Left lung (tissue), 10 donors: Measurements from ENCODE around the gene CATSPERE. TPM values are rescaled to one million over a fixed set of nuclear protein-coding genes. Genes with fewer than 3 reads are reported as not detected.
A peak's percentile ranks its signal among the peaks of the same experiment; 100 is the strongest.

Source experiments
- ATAC-seq: fragments of 200-7000 bp; cut with Tn5 transposase; one replicate; pipeline ENCODE4 v1.9.1; 2020; ENCODE audit warnings: moderate library complexity
- DNase-seq, 4 donors: peaks; one replicate each; pipeline ENCODE4 v3.0.0-alpha.2; 2013 to 2020
- H3K27ac ChIP-seq, 2 donors: fragments of 200-600 bp; sonication (generic) in 1 of 2; one replicate each; pipeline versions ENCODE4 v1.5.0 to v1.8.0; 2020 to 2021
- H3K27me3 ChIP-seq, 2 donors: fragments of 200-600 bp; sonication (generic) in 1 of 2; one replicate each; pipeline versions ENCODE4 v1.5.0 to v1.8.0; 2020 to 2021
- H3K36me3 ChIP-seq, 2 donors: fragments of 200-600 bp; sonication (generic) in 1 of 2; one replicate each; pipeline versions ENCODE4 v1.5.0 to v1.8.0; 2020 to 2021
- H3K4me1 ChIP-seq, 2 donors: fragments of 200-600 bp; one replicate each; pipeline ENCODE4 v1.8.0; 2021
- H3K4me3 ChIP-seq, 2 donors: fragments of 200-600 bp; sonication (generic) in 1 of 2; one replicate each; pipeline versions ENCODE4 v1.5.0 to v1.8.0; 2020 to 2021; ENCODE audit warnings: mild to moderate bottlenecking in 1 of 2
- H3K9me3 ChIP-seq, 2 donors: fragments of 200-600 bp; sonication (generic) in 1 of 2; one replicate each; pipeline versions ENCODE4 v1.5.0 to v1.8.0; 2020 to 2021
- intact Hi-C, 2 donors: fragments of 100-400 bp; cut with DNase I; formaldehyde crosslinking; loops; one replicate each; pipeline versions ENCODE4 v1.11.2 to v1.14.2; 2022
- polyA plus RNA-seq, 6 donors: library from polyadenylated mRNA; unstranded; fragments of 120-200 nt; gene quantifications; one replicate each; pipeline ENCODE4 v1.2.1, GENCODE V29; 2013; ENCODE audit not compliant: insufficient read length in 6 of 6
- total RNA-seq, 2 donors: library from RNA; stranded (reverse); fragmentation: NEBNext Ultra II Directional; extraction: Animal tissue kit (Norgen Biotek cat#: 25700); gene quantifications; one replicate each; pipeline ENCODE4 v1.2.1, GENCODE V29; 2021
- TF ChIP-seq, protein P1 (sequence below), 2 donors: fragments of 200-600 bp; sonication (generic) in 1 of 2; IDR thresholded peaks; one replicate each; pipeline versions ENCODE4 v1.5.0 to v1.8.0; 2021; ENCODE audit warnings: antibody characterized with exemption in 2 of 2
- donor health status: DM: no; HTN: yes; CAD: no.
- donor health status: DM: no; HTN: no; CAD: no.

Gene CATSPERE
- total and polyA plus RNA-seq, 8 donors, result 0.84 to 2.1 (median 1.6) TPM

GRCh38 chr1:244419024-244419423 is 42.0 kb upstream of the CATSPERE start:
- Histone ChIP-seq H3K9me3 (no peaks in the 10 kb centered on the region), H3K4me3 (no peak overlapping the region), H3K27me3 (no peaks in the 10 kb centered on the region), H3K36me3 (peaks cover 5 to 87% of the 10 kb centered on the region in 2 donors), H3K27ac (no peak overlapping the region), H3K4me1 (no peaks in the 10 kb centered on the region)
- peak; percentile 75 for ATAC-seq
- DNase-seq, result peak in 1 of 4 donors; percentile 12
- TF ChIP-seq, protein P1, sequence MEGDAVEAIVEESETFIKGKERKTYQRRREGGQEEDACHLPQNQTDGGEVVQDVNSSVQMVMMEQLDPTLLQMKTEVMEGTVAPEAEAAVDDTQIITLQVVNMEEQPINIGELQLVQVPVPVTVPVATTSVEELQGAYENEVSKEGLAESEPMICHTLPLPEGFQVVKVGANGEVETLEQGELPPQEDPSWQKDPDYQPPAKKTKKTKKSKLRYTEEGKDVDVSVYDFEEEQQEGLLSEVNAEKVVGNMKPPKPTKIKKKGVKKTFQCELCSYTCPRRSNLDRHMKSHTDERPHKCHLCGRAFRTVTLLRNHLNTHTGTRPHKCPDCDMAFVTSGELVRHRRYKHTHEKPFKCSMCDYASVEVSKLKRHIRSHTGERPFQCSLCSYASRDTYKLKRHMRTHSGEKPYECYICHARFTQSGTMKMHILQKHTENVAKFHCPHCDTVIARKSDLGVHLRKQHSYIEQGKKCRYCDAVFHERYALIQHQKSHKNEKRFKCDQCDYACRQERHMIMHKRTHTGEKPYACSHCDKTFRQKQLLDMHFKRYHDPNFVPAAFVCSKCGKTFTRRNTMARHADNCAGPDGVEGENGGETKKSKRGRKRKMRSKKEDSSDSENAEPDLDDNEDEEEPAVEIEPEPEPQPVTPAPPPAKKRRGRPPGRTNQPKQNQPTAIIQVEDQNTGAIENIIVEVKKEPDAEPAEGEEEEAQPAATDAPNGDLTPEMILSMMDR (IDR thresholded peaks at IDR 0.05), result no peak
- intact Hi-C loops, result no loop called here

DNA sequence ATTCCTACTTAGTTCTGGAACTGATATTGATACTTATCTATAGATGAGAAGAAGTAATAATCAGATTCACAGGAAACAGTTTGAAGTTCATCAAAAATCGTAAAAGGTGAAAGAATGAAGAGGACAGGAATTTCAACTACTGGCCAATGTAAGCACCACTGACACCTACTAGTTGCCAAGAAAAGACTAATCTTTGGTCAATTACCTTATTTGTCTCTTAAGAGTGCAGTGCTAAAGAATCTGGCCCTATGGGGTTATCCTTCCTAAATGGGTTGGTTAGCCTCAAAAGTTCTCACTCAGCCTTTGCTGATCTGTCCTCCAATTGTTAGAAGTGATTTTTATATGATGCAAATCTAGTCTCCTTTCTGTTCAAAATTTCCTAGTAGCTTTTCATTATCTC is 38.9 kb upstream of the CATSPERE start:
- TF ChIP-seq, protein P1 (IDR thresholded peaks at IDR 0.05), result no peak
- H3K36me3 ChIP-seq, result peaks cover 0 to 57% of the 10 kb centered on the region in 2 donors
- no peaks in the 10 kb centered on the region for H3K9me3 ChIP-seq
- DNase-seq (no peak), ATAC-seq (no peak)
- H3K4me3 ChIP-seq, result no peak overlapping the region
- H3K4me1 ChIP-seq, result no peaks in the 10 kb centered on the region
- no peak overlapping the region for H3K27ac ChIP-seq
- intact Hi-C loops, result no loop called here
- H3K27me3 ChIP-seq, result no peaks in the 10 kb centered on the region

GRCh38 chr1:244424649-244425334 is 36.3 kb upstream of the CATSPERE start:
- intact Hi-C loops, result no loop called here
- no peak overlapping the region for H3K4me3 ChIP-seq
- H3K4me1 ChIP-seq, result peaks cover 0 to 4% of the 10 kb centered on the region in 2 donors
- H3K9me3 ChIP-seq, result no peaks in the 10 kb centered on the region
- H3K27me3 ChIP-seq, result no peaks in the 10 kb centered on the region
- H3K27ac ChIP-seq, result no peak overlapping the region
- DNase-seq (no peak), ATAC-seq (no peak)
- TF ChIP-seq, protein P1 (IDR thresholded peaks at IDR 0.05), result no peak
- peaks cover 0 to 51% of the 10 kb centered on the region in 2 donors for H3K36me3 ChIP-seq

GRCh38 chr1:244427647-244428046 is 33.4 kb upstream of the CATSPERE start:
- Histone ChIP-seq H3K27ac (no peak overlapping the region), H3K4me3 (no peak overlapping the region), H3K9me3 (no peaks in the 10 kb centered on the region), H3K27me3 (no peaks in the 10 kb centered on the region), H3K4me1 (peaks cover 0 to 4% of the 10 kb centered on the region in 2 donors), H3K36me3 (peaks cover 0 to 49% of the 10 kb centered on the region in 2 donors)
- intact Hi-C loops, result no loop called here
- DNase-seq (no peak), ATAC-seq (no peak)
- TF ChIP-seq, protein P1 (IDR thresholded peaks at IDR 0.05), result no peak

- H3K9me3 ChIP-seq, result no peaks in the 10 kb centered on the region
- DNase-seq (no peak), ATAC-seq (no peak)
- TF ChIP-seq, protein P1 (IDR thresholded peaks at IDR 0.05), result no peak
- H3K36me3 ChIP-seq, result peaks cover 0 to 52% of the 10 kb centered on the region in 2 donors
- H3K4me1 ChIP-seq, result peaks cover 0 to 4% of the 10 kb centered on the region in 2 donors
- no peak overlapping the region for H3K4me3 ChIP-seq
- H3K27ac ChIP-seq, result no peak overlapping the region
- no peaks in the 10 kb centered on the region for H3K27me3 ChIP-seq
- intact Hi-C loops, result no loop called here
These were observed 31.3 kb upstream of the CATSPERE start for GRCh38 chr1:244429818-244430217.
